ENCODE measurements around the gene C16orf86.

Gene C16orf86

DNA sequence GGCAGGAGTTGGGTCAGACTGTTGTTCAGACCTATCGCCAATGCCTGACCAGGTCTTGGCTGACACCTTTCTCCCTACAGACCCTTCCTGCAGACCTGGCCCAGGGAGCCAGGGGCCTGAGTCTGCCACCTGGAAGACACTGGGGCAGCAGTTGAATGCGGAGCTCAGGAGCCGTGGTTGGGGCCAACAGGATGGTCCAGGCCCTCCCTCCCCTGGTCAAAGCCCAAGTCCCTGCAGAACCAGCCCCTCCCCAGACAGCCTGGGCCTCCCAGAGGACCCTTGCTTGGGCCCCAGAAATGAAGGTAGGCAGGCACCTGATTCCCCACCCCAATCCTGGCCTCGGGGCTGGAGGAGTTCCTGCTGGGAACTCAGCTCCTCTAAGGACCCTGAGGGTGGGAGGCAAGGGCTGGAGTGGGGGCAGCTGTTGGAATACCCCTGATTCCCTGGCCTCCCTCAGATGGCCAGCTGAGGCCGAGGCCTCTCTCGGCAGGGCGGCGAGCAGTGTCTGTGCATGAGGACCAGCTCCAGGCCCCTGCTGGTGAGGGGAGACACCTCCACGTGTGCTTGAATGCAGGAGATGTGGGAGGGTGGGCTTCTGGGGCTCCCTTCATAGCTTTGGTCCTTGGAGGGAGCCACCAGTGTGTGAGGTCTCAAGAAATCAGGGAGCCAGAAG, 10.1 kb upstream of the C16orf86 start:
- no peak overlapping the region for H3K4me3 ChIP-seq (ENCODE audit: low read length)
- no peak overlapping the region for H3K9ac ChIP-seq (ENCODE audit: low read length)
- H3K36me3 ChIP-seq (ENCODE audit: control insufficient read depth, insufficient read depth, low read length, severe bottlenecking), result peaks cover 5% of the 10 kb centered on the region
- peaks cover 10% of the 10 kb centered on the region for H3K27me3 ChIP-seq (replicated peaks; ENCODE audit: control insufficient read depth, insufficient read depth, low read length)
- H3K4me1 ChIP-seq (ENCODE audit: control insufficient read depth, insufficient read depth, low read length), result peaks cover 15% of the 10 kb centered on the region
- no peak for DNase-seq (ENCODE audit: low read depth)
- H3K9me3 ChIP-seq (ENCODE audit: control insufficient read depth, low read length), result no peaks in the 10 kb centered on the region

DNA sequence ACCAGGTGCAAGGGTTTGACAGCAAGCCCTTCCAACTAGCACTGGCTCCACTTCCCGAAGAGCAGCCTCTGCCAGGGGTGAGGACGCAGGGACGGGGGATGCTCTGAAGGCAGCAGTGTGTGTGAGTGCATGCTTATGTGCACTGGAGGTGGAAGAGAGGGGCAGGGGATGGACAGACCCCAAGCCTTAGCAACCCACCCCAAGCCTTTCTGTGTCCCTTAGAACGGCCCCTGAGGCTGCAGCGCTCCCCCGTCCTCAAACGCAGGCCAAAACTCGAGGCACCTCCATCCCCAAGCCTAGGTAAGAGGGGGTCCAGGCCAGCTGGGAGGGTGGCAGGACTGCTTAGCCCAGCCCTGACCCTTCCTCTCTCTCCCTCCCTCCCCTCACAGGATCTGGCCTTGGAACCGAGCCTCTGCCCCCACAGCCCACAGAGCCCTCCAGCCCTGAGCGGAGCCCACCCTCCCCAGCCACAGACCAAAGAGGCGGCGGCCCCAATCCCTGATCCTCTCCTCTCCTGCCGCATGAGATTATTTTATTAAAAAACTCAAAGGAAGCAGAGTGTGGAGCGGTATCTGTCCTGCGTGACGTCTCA, 9.5 kb upstream of the C16orf86 start:
- no peak overlapping the region for H3K9ac ChIP-seq (ENCODE audit: low read length)
- no peaks in the 10 kb centered on the region for H3K9me3 ChIP-seq (ENCODE audit: control insufficient read depth, low read length)
- no peak overlapping the region for H3K4me3 ChIP-seq (ENCODE audit: low read length)
- peaks cover 4% of the 10 kb centered on the region for H3K27me3 ChIP-seq (replicated peaks; ENCODE audit: control insufficient read depth, insufficient read depth, low read length)
- no peak for DNase-seq (ENCODE audit: low read depth)
- H3K36me3 ChIP-seq (ENCODE audit: control insufficient read depth, insufficient read depth, low read length, severe bottlenecking), result peaks cover 5% of the 10 kb centered on the region
- H3K4me1 ChIP-seq (ENCODE audit: control insufficient read depth, insufficient read depth, low read length), result peaks cover 15% of the 10 kb centered on the region

DNA sequence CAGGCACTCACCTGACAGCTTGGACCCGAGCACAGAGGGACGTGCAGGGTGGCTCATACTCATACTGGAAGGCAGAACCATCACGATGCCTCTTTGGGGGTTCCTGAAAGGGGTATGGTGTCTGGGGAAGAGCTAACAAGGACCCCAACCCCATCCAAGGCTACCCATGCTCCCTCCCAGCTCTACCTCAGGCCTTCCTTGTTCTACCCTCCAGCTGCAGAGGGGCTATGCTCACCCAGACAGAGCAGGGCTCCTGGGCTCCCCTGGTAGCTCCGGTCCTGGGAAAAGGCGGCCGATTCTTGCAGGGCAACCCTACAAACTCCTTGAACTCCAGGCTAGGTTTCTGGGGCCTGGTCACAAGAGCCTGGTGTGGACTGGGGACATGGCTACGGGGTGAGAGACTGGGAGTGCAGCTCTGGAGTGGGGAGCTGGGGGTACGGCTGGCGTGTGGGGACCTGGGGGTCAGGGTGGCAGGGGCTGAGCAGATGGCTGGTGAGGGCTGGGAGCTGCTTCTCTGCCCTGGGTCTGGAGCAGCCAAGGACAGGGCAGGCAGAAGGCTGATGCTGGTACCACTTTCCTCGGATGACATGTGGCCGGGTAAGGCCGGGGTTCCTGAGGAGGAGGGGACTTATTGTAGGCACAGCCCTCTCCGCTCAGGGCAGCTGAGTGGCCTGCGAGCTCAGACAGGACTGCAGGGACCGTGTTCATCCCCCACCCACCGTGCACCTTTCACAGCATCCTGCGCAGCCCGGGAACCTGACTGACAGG, 8.7 kb upstream of the C16orf86 start:
- Histone ChIP-seq H3K9ac (ENCODE audit: low read length) (no peak overlapping the region), H3K4me3 (ENCODE audit: low read length) (no peak overlapping the region), H3K4me1 (ENCODE audit: control insufficient read depth, insufficient read depth, low read length) (peaks cover 15% of the 10 kb centered on the region), H3K27me3 (replicated peaks; ENCODE audit: control insufficient read depth, insufficient read depth, low read length) (no peaks in the 10 kb centered on the region), H3K9me3 (ENCODE audit: control insufficient read depth, low read length) (no peaks in the 10 kb centered on the region), H3K36me3 (ENCODE audit: control insufficient read depth, insufficient read depth, low read length, severe bottlenecking) (peaks cover 5% of the 10 kb centered on the region)
- no peak for DNase-seq (ENCODE audit: low read depth)

DNA sequence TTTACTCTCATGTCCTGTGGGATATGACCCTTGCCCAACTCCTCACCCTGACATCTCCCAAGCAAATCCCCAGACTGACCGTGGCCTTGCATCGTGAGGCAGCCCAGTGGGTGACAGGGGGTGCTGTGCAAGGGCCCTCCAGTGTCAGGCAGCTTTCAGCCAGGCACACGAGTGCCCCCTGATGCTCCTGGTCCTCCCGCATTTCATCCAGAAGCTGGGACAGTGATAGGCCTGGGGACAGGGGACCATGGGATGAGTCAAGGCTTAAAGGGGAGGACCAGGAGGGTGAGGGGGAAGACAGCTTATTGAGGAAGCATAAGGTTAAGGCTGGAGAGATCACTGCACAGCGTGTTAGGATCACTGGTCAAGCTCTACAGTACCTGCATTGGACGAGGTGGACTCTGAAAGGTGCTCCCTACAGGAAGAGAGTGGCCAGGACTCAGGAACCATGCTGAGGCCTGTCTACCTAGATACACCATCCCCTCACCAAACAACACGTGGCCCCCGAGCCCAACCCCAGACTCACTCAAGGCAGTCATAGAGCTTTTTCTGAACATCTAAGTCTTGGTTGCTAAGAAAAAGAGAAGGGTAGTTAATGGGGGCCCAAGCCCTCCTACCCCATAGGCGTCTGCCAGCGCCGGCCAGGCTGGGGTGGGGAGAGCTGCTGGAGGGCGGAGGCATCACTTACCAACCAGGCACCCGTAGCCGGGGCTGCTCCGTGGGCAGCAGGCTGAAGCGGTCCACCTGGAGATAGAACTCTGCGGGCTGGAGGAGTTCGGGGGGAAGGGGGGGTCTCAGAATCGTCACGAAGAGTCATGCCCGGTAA, 7.6 kb upstream of the C16orf86 start:
- no peak for DNase-seq (ENCODE audit: low read depth)
- Histone ChIP-seq H3K4me3 (ENCODE audit: low read length) (peak overlapping the region; percentile 98), H3K36me3 (ENCODE audit: control insufficient read depth, insufficient read depth, low read length, severe bottlenecking) (peaks cover 5% of the 10 kb centered on the region), H3K27me3 (replicated peaks; ENCODE audit: control insufficient read depth, insufficient read depth, low read length) (no peaks in the 10 kb centered on the region), H3K9ac (ENCODE audit: low read length) (peak overlapping the region; percentile 94), H3K9me3 (ENCODE audit: control insufficient read depth, low read length) (no peaks in the 10 kb centered on the region), H3K4me1 (ENCODE audit: control insufficient read depth, insufficient read depth, low read length) (peaks cover 12% of the 10 kb centered on the region)

DNA sequence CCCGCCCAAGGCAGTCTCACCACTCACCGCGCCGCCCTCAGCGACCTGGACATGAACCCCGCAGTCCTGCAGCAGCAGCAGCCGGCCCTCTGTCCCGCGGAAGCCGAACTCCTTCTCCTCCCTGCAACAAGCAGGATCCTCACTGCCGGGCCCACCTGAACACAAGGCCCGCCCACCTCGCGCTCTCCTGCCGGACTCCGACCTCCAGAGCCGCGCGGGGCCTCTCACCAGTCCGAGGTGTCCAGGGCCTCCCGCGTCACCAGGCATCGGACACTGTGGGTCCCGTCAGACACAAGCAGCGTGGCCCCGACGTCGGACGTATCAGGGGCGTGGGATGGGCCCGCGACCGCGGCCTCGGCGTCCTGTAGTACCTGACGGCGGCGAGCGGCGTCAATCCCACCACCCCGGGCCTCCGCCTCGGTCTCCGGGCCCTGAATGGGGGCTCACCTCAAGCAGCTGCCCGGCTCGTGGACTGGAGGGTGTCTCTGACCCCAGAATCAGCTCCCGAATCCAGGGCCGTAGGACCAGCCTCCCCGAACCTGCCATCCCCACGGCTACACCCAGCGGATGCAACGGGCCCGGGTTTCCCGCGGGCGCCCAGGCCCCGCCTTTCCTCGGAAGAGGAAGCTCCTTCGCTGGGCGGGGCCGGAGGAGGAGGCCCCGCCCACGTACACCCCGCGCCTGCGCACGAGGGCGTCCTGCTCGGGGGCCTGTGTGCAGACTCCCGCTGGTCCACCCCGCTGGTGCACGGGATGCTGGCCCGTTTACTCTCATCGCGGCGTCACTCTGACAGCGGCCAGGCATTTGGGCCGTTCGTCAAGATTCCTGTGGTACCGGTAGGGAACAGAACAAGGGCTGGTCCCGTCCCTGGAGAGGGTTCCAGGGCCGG, 6.7 kb upstream of the C16orf86 start, which contains the start of gene ACD:
ACD (minus strand) TSS at position 586 of the 889 bp plus-strand sequence; CDS start at position 546, 40 bp downstream.
- peaks cover 5% of the 10 kb centered on the region for H3K36me3 ChIP-seq (ENCODE audit: control insufficient read depth, insufficient read depth, low read length, severe bottlenecking)
- peak within 1 kb of the TSS; percentile 94 for H3K9ac ChIP-seq (ENCODE audit: low read length)
- no peaks in the 10 kb centered on the region for H3K9me3 ChIP-seq (ENCODE audit: control insufficient read depth, low read length)
- H3K4me1 ChIP-seq (ENCODE audit: control insufficient read depth, insufficient read depth, low read length), result peaks cover 12% of the 10 kb centered on the region
- peak; percentile 98 for DNase-seq (ENCODE audit: low read depth)
- H3K4me3 ChIP-seq (ENCODE audit: low read length), result peak within 1 kb of the TSS; percentile 98
- H3K27me3 ChIP-seq (replicated peaks; ENCODE audit: control insufficient read depth, insufficient read depth, low read length), result no peaks in the 10 kb centered on the region

DNA sequence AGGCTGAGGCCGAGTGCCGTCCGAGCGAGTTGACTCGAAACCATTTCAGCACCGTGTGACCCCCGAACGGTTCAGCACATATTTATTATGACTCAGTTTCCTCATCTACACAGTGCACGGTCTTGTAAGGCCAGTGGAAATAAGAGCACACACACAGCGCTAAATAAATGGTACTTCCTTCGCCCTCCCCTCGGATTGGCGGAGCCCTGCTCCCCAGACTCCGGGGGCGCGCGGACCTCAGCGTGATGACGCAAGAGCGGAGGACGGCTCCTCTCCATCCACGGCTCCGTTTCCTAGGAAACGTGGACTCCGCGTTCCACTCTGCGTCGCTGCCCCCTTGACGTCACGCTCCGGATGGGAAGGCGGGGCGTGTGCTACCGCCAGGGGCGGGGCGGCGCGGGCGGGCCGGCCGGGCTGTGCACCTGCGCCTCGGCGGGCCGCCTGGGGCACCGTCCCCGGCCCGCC, 6.0 kb upstream of the C16orf86 start, which contains the start of gene PARD6A:
PARD6A (plus strand) TSS at position 397 of the 465 bp plus-strand sequence. CDS start 79 bp downstream, outside the sequence.
- peak within 1 kb of the TSS; percentile 98 for H3K4me3 ChIP-seq (ENCODE audit: low read length)
- no peaks in the 10 kb centered on the region for H3K27me3 ChIP-seq (replicated peaks; ENCODE audit: control insufficient read depth, insufficient read depth, low read length)
- peaks cover 15% of the 10 kb centered on the region for H3K4me1 ChIP-seq (ENCODE audit: control insufficient read depth, insufficient read depth, low read length)
- peak; percentile 99 for DNase-seq (ENCODE audit: low read depth)
- peaks cover 5% of the 10 kb centered on the region for H3K36me3 ChIP-seq (ENCODE audit: control insufficient read depth, insufficient read depth, low read length, severe bottlenecking)
- H3K9me3 ChIP-seq (ENCODE audit: control insufficient read depth, low read length), result no peaks in the 10 kb centered on the region
- peak within 1 kb of the TSS; percentile 94 for H3K9ac ChIP-seq (ENCODE audit: low read length)

DNA sequence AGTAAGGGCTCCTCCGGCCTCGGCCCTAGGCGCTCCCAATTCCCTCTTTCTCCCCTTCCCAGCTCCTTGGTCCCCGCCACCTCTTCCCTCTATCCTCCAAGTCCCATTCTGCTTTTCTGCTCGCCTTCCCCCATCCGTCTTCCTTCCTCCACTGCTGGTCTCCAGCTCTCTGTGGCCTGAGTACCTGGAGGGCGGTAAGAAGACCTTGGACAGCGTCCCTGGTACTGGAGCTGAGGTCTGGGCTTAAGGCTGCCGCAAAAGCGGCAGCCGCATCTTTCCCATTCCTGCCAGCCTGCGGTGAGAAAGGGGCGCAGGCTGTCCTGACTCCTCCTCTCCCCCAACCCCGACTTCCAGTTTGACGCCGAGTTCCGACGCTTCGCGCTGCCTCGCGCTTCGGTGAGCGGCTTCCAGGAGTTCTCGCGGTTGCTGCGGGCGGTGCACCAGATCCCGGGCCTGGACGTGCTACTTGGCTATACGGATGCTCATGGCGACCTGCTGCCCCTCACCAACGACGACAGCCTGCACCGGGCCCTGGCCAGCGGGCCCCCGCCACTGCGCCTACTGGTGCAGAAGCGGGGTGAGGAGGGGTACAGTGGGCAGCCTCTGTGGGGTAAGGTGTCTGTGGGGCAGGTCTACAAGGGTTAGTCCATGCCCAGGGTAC, 5.4 kb upstream of the C16orf86 start:
- Histone ChIP-seq H3K27me3 (replicated peaks; ENCODE audit: control insufficient read depth, insufficient read depth, low read length) (no peaks in the 10 kb centered on the region), H3K36me3 (ENCODE audit: control insufficient read depth, insufficient read depth, low read length, severe bottlenecking) (peaks cover 5% of the 10 kb centered on the region), H3K9ac (ENCODE audit: low read length) (no peak overlapping the region), H3K9me3 (ENCODE audit: control insufficient read depth, low read length) (no peaks in the 10 kb centered on the region), H3K4me3 (ENCODE audit: low read length) (peak overlapping the region; percentile 98), H3K4me1 (ENCODE audit: control insufficient read depth, insufficient read depth, low read length) (peaks cover 21% of the 10 kb centered on the region)
- DNase-seq (ENCODE audit: low read depth), result peak; percentile 31

DNA sequence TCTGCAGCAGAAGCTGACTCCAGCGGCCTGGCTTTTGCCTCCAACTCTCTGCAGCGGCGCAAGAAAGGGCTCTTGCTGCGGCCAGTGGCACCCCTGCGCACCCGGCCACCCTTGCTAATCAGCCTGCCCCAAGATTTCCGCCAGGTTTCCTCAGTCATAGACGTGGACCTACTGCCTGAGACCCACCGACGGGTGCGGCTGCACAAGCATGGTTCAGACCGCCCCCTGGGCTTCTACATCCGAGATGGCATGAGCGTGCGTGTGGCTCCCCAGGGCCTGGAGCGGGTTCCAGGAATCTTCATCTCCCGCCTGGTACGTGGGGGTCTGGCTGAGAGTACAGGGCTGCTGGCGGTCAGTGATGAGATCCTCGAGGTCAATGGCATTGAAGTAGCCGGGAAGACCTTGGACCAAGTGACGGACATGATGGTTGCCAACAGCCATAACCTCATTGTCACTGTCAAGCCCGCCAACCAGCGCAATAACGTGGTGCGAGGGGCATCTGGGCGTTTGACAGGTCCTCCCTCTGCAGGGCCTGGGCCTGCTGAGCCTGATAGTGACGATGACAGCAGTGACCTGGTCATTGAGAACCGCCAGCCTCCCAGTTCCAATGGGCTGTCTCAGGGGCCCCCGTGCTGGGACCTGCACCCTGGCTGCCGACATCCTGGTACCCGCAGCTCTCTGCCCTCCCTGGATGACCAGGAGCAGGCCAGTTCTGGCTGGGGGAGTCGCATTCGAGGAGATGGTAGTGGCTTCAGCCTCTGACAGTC, 4.5 kb upstream of the C16orf86 start:
- no peak overlapping the region for H3K9ac ChIP-seq (ENCODE audit: low read length)
- no peaks in the 10 kb centered on the region for H3K9me3 ChIP-seq (ENCODE audit: control insufficient read depth, low read length)
- DNase-seq (ENCODE audit: low read depth), result no peak
- H3K4me3 ChIP-seq (ENCODE audit: low read length), result no peak overlapping the region
- H3K27me3 ChIP-seq (replicated peaks; ENCODE audit: control insufficient read depth, insufficient read depth, low read length), result no peaks in the 10 kb centered on the region
- H3K4me1 ChIP-seq (ENCODE audit: control insufficient read depth, insufficient read depth, low read length), result peaks cover 24% of the 10 kb centered on the region
- H3K36me3 ChIP-seq (ENCODE audit: control insufficient read depth, insufficient read depth, low read length, severe bottlenecking), result peaks cover 5% of the 10 kb centered on the region

DNA sequence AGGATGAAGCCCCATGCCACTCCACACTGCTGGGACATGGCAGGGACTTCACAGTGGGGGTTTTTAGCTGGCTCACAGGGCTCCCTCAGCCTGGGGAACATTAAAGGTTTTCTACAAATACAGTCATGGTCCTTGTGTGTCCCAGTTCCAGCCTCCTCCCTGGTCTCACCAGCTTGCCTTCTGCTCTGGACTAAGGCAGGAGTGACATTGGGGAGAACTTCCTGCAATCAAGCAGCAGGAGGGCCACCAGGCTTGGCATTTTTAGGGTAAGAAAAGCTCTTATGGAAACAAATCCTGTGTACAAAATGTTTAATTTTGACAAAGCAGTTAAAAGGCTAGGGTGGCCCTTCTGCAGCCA, 4.0 kb upstream of the C16orf86 start:
- no peak overlapping the region for H3K9ac ChIP-seq (ENCODE audit: low read length)

More for the DNA sequence above, 4.0 kb upstream of the C16orf86 start:
- H3K27me3 ChIP-seq (replicated peaks; ENCODE audit: control insufficient read depth, insufficient read depth, low read length), result no peaks in the 10 kb centered on the region
- peaks cover 3% of the 10 kb centered on the region for H3K36me3 ChIP-seq (ENCODE audit: control insufficient read depth, insufficient read depth, low read length, severe bottlenecking)
- no peak for DNase-seq (ENCODE audit: low read depth)
- no peaks in the 10 kb centered on the region for H3K9me3 ChIP-seq (ENCODE audit: control insufficient read depth, low read length)
- peaks cover 30% of the 10 kb centered on the region for H3K4me1 ChIP-seq (ENCODE audit: control insufficient read depth, insufficient read depth, low read length)
- H3K4me3 ChIP-seq (ENCODE audit: low read length), result no peak overlapping the region
